Caki2 (cell line): ENCODE data around the gene CHD1. TPM values are rescaled to one million over a fixed set of nuclear protein-coding genes. Genes with fewer than 3 reads are reported as not detected.

ENCODE experiments used
- DNase-seq: peaks from one replicate; pipeline ENCODE4 v3.0.0-alpha.2; 2015; ENCODE audit warnings: low read depth
- in situ Hi-C: cut with HindIII; loops from 2 replicates; pipeline ENCODE4 v1.10.0; 2016; ENCODE audit warnings: low sequenced_read_pairs, low pct_unique_long_range_greater_than_20kb, mixed read lengths
- total RNA-seq: library from RNA; depleted of rRNA; stranded (reverse); fragments of >200 nt; shearing (Covaris generic); gene quantifications from 2 replicates; pipeline ENCODE4 v1.2.3, GENCODE V29; 2014; ENCODE audit warnings: low replicate concordance

CHD1 gene
- total RNA-seq, 1 experiment from 2014 or later, result 17.0 TPM

DNA sequence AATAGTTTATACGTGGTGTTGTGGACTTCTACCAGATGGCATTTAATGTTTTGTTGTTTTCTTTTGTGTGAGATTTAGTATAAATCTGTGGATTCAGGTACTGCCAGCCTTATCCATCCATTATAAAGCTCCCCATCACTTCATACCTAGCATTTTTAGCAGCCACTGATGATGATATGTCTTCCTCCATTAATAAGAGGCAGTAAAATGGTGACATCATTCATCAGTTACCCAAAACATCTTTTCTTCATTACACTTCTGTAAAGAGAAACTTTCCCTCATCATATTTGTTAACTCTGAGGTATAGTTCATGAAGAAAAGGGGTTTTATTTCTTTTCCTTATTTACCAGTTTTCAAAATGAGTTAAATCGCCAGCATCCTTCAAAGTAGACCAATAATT lies 19.4 kb downstream of the CHD1 start:
- no peak for DNase-seq
- in situ Hi-C loops, result no loop called here

DNA sequence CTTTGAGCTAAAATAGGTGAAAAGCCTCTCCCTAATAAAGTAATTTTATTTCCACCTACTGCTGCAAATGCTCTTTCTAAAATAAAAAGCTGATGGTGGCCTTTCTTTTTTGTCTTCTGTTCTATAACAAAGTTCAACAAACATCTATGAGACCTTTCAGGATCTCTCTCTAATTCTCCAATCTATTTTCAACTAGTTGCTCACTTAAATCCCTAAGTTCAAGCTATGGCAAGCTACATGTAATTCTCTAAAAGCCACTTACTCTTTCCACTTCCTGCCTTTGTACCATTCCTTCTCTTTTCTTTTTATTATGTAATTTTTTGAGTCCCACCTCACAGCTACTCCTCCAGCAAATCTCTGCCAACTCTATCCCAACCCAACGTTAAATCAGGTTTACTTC lies 20.9 kb downstream of the CHD1 start:
- no peak for DNase-seq
- in situ Hi-C loops, result no loop called here

DNA sequence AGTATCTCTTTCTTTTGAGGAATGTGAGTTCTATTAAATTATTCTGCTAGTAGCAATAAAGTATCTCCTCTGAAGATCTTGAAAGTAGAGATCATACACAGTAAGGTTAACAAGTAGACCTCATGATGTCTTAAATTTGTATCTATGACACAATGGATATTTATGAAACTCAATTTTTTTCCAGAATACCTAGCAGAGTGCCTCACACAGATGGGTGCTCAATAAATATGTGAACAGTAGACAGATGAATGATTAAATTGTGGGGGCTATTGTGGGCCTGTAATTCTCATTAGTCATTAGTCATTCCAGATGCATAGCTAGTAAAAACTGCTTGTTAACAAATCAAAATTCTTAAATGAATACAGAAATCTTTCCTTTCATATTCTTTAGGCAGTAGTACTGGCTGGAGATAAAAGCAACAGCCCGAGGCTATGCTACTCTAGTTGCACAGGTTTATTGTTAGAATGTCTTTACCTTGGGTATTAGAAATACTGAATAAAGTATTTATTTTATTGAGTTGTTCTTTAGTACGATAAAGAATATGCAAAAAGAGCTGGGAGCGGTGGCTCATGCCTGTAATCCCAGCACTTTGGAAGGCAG lies 22.0 kb downstream of the CHD1 start:
- in situ Hi-C loops, result no loop called here
- peak; percentile 1 for DNase-seq

DNA sequence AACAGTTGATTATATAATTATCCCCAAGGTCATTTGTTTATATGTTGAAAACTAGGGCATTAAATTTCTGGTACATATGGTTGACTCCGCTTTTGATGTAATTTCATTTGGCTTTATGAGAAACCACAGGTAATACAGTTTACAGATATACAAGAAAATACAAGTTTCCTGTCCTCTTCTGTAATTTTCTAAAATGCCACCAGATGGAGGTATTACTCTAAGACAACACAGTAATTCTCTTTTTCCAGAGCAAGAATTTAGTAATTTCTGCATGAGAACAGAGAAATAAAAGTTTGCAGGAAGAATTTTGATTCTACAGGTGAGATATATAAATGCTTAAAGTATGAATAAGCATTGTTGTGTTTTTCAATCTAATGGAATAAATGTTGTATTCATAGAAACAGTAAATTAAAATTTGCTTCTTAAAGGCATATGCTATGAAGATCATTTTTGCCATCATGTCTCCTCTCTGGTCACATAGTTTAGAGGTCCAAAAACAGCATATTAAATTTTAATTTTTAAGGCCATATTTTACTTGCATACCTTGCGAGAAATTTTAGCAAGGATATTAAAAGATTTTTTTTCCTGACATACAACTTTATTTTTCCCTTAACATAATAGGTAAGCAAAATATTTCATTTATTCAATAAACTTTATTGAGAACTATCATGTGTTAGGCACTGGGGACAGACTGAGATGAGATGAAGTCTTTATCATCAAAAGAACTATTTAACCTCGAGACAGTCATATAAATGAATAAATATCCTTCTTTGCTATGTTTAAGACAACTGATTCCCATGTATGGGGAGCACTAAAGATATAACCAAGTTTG lies 22.7 kb downstream of the CHD1 start:
- peak; percentile 28 for DNase-seq
- in situ Hi-C loops, result no loop called here

DNA sequence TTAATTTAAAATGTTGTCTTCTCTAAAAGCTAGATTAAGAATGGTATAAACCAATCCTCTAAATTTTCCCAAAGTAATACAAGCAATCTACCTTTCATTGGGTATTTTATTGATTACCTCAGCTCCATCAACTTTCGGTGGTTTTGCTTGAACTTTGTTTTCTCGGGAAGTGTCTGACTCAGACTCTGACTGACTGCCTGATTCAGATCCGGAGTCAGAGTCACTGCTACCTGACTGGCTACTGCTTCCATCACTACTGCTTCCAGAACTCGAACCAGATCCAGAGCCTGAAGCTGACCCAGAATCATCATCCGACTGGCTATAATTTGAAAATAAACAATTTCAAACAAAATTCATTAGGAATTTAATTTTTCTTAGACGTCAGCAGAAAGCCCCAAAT lies 24.0 kb downstream of the CHD1 start:
- in situ Hi-C loops, result no loop called here
- no peak for DNase-seq

DNA sequence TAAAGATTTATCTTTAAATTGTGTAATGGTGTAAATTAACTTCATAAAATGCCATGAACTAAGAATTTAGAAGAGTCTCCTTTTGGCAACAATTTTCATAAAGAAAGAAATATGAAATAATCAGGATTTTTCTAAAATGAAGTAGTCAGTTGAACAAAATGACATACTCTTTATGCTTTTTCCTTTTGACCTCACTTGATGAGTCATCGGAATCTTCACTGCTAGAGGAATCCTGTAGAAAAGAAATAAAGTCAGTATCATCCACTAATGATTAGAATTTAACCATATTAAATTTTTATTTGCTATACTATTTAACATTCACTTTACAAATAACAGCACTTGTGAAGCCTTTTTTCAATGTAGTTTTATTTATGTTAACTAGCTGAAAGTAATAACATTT lies 26.1 kb downstream of the CHD1 start:
- no peak for DNase-seq
- in situ Hi-C loops, result no loop called here

DNA sequence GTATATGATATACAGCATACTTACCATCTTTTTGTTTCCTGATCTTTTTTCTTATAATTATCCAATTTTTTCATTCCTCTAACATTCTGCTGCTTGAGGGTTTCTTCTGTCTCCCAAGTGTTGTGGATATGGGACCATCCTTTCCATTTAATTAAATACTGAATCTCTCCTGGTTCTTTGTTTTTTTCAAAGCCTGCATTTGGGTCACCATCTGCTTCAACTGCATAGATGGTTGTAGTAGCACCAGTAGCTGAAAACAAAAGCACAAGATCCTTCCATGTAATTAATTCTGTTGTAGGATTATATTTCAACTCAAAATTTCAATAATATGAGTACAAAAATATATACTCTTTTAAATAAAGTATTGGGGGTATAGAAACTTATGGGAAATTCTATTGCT lies 29.4 kb downstream of the CHD1 start:
- in situ Hi-C loops, result no loop called here

DNA sequence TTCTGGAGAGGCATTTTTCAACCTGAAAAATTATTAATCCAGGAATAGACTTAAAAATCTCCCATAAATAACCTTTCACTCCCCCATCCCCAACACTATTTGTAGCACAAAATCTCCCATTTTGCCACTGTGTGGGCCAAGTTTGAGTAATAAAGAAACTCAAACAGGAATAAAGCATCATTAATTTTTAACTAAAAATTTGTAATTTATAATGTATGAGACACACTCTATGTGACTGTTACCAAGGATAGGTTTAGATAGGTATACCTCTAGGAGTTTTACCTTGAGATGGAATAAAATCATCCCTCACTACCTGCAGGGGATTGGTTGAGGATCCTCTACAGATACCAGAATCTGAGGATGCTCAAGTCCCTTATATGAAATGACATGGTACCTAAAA lies 30.1 kb downstream of the CHD1 start:
- in situ Hi-C loops, result no loop called here
- DNase-seq, result no peak

More for the DNA sequence above, 29.4 kb downstream of the CHD1 start:
- DNase-seq, result no peak

DNA sequence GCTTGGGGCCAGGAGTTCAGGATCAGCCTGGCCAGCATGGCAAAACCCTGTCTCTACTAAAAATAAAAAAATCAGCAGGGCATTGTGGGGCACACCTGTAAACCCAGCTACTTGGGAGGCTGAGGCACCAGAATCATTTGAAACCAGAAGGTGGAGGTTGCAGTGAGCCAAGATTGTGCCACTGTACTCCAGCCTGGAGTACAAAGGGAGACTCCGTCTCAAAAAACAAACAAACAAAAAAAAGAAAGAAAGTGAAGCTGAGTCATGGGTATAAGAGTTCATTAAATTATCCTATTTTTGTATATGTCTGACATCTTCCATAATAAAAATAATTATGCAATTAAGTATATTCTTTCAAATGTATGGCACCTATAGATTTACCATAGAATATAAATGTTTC lies 37.2 kb downstream of the CHD1 start:
- in situ Hi-C loops, result no loop called here
- DNase-seq, result no peak

DNA sequence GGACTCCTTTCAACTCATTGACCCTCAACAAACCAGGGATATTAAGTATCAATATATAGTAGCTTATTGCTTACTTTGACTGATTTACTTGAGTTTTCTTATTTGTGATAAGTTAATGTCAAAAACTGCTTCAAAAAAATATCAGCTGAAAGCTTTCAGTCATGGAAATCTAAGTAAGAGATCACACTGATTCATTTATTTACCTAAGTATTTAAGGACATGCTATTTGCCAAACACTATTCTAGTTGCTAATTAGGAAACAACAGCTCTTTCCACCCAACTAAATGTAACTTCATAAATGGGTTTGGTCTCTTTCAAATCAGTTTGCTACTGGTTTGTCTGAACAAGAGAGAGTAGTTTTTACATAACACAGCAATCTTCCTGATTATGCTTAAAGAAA lies 48.2 kb downstream of the CHD1 start:
- no peak for DNase-seq
- in situ Hi-C loops, result no loop called here

DNA sequence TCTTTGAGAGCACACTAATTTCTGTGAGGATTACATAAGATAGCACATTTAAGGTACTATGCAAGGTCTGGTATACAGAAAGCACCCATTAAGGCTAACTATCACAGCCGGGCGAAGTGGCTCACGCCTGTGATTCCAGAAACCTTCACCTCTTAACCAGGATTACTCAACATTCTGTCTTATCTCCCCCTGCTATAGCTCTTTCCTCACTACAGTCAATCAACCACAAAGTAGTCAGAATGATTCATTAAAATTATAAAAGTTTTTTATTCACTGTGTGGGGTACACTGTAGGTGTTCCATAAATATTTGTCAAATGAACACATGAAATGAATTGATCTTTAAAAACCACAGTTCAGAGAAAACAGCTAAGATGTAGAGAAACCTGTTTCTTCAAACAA lies 48.7 kb downstream of the CHD1 start:
- no peak for DNase-seq
- in situ Hi-C loops, result no loop called here

DNA sequence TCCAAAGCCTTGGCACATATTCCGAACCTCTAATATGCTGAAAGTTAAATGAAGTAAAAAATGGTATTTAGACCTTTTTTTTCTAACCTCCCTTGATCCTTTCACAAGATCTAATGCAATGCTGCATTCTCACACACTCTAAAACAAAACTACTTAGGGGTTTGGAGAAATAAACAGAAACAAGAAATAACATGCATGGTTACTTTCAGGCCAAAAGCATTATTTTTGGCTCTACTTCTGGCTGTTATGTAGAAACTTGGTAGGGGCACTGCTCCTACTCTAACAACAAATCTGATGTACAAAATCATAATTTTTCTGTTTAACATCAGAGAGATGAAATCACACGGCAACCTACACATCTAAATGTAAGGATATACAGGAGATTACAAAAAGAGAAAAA lies 51.2 kb downstream of the CHD1 start:
- DNase-seq, result no peak
- in situ Hi-C loops, result no loop called here

DNA sequence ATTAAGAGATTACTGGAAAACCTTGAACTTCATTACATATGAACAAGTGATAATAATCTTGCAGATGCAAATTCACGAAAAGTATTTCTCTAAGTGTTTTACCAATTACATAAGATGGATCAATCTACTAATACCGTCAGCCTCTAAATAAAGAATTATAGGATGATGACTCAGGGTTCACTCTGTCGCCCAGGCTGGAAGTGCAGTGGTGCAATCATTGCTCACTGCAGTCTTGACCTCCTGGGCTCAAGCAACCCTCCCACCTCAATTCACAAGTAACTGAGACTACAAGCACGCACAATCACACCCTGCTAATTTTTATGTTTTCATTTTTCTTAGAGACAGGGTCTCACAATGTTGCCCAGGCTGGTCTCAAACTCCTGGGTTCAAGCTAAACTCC lies 56.1 kb downstream of the CHD1 start:
- DNase-seq, result no peak
- in situ Hi-C loops, result no loop called here

DNA sequence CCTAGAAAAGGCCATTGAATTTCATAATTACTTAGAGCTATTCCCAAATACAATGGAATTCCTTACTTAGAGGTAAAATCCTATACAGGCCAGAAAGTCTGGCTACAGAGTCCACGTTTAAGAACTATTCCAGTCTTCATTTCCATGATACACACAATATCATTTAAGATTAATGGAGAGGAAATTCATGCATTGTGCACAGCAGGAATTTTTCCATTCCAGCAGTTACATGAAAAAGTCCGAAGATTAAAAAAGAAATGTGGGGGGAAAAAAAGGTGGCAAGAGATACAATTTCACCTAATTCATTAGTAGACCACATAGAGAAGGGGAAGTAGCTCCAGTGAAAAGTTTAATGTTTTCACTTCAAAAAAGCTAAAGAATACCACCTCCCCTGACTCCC lies 63.1 kb downstream of the CHD1 start:
- DNase-seq, result peak; percentile 36
- in situ Hi-C loops, result no loop called here

DNA sequence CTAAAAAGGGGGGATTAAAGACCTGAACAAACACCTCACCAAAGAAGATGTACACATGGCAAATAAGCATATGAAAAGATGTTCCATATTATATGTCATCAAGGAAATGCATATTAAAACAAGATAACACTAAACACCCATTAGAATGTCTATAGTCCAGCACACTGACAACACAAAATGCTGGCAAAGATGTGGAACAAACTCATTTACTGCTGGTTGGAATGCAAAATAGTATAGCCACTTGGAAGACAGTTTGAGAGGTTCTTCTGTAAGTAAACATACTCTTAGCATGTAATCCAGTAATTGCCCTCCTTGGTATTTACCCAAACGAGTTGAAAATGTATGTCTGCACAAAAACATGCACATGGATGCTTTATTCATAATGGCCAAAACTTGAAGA lies 81.8 kb downstream of the CHD1 start:
- in situ Hi-C loops, result no loop called here

DNA sequence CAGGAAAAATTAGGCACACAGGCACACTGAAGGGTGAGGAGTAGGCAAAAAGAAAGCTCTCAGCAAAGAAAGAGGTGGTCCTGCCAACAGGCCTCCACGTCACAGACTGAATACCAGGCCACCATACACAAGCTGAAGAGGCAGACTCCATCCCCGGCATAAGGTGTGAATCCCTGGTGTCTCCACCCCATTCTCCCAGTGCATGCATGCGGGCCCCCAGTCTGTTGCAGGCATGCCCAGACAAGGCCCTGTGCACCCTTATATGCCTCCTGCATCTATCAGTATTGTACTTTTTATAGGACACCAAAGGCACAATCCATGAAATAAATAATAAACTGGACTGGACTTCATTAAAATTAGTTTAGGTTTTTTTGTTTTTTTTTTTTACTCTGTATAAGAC lies 82.3 kb downstream of the CHD1 start:
- in situ Hi-C loops, result no loop called here

More for the DNA sequence above, 81.8 kb downstream of the CHD1 start:
- no peak for DNase-seq

DNA sequence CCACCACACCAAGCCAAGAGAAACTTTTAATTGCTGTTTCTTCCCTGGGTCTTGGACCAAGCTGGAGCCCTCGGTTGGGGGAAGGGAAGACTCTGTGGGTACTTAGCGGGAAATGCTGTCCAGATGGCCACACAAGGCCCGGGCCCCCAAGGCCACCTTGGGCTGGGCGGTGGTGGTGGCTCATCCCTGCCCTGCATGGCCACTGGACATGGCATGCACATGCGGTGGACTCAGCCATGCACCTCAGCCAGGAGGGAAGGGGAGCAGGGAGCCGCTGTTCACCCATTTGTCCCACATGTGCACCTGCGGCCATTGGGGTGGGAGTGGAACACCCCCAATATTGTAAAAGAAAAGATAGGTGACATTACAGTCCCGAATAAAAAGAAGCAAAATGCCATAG lies 82.9 kb downstream of the CHD1 start:
- in situ Hi-C loops, result no loop called here
- DNase-seq, result no peak

More for the DNA sequence above, 82.3 kb downstream of the CHD1 start:
- no peak for DNase-seq

DNA sequence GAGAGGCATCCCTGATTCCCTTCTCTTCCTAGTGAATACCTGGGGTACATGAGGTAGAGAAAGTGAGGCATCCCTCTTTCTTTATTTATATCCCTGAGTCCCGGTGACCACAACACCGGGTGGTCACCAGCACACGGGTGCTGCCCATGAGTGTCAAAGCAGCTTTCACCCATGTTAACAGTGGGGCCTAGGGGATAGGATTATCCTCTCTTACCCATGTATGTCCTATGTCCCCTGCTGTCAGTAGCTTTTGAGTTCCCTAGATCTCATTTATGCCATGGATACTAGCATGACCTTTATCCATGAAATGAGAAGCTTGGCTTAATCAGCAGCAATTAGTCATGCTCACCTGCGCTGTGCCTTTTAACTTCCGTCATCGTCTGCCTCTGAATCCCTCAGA lies 83.9 kb downstream of the CHD1 start:
- DNase-seq, result no peak
- in situ Hi-C loops, result no loop called here

DNA sequence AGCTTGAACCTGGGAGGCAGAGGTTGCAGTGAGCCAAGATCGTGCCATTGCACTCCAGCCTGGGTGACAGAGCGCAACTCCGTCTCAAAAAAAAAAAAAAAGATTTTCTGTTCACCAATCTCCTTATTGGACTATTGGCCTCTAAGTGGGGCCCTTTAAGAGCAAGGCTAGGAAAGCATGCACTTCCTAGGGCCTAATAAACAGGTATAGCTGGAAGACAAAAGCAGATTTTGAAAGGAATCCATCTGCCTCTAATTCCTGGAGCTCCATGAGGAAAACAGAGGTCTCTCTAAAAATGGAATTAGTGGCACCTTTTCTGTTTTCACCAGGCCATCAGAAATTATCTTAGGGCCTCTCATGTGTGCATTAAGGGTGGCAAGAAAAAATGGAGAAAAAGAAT lies 85.3 kb downstream of the CHD1 start:
- in situ Hi-C loops, result no loop called here
- no peak for DNase-seq

DNA sequence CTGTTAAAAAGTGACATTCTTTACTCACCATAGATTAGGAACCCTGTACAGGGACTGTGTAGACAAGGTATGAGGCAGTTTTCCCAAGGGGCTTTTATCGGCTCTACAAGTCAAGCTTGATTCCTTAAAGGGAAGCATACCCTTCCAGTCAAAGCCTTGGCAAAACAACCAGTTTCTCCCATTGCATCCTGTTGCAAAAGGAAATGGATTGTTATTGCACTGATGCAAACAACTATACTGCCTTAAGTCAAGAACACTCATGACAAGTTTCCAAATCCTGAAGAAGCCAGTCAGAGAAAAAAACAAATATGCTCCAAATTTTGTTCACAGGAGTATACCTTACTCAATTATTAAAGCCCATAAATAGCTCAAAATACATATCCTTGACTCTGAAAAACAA lies 87.9 kb downstream of the CHD1 start:
- DNase-seq, result no peak
- in situ Hi-C loops, result no loop called here
